GM21367 (cell line): ENCODE data around the gene RTEL1.
"Not testable (repeated sequence)": the region's sequence is repeated elsewhere in the genome, so short reads cannot be mapped to it uniquely, and the experiment has no call there.

Source experiments
- ATAC-seq: cut with Tn5 transposase; IDR thresholded peaks from one replicate; pipeline ENCODE4 v1.9.1; 2021; ENCODE audit not compliant: unreplicated experiment

The RTEL1 gene

GRCh38 chr20:63648895-63649589 lies 9.1 kb upstream of the RTEL1 start:
- ATAC-seq = no peak

GRCh38 chr20:63650486-63650885 lies 7.6 kb upstream of the RTEL1 start:
- not testable (repeated sequence) for ATAC-seq

DNA sequence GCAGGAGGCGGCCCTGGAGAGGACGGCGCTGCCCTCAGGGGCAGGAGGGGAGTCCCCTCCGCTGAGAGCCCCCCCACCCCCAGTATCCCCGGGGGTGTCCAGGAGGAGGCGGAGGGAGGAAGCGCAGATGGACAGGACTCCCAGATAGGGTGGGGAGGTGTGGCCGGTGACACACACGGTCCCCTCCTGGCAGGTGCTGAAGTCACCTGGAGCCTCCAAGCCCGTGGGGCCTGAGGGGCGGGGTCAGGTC lies 6.2 kb upstream of the RTEL1 start:
- no peak for ATAC-seq

DNA sequence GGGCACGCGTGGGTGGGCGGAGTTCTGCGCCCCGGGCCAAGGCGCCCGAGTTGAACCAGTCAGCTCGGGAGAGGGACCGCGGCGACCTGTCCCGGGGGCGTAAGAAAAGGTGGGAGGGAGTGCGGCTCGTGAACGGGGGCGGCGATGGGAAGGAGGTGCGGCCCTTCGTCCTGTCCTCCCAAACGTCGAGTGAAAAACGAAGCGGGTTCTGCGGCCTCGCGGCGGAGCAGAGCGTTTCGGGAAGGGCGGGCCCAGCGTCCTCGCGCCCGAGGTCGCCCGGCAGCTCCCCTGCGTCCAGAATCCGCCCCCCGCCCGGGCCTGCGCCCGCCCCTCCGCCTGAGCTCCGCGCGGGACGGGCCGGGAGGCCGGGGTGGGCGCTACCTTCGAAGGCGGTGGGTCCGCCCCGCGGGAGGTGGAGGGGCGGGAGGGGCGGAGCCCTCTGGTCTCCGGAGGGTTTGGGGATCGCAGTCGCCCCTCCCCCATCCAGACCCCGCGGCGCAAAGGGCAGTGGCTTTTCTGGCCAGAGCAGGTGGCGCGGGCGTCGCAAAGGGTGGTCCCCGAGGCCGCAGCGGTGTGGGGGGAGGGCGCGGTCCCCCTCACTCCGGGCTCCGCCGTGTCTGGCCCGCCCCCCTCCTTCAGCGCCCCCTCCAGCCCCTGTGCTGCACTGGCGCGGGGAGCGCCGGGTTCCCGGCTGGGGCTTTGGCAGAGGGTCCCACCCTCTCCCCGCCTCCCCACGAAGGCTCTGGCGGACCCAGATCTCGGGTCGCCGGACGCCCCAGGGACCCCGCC lies 5.7 kb upstream of the RTEL1 start:
- no peak for ATAC-seq

DNA sequence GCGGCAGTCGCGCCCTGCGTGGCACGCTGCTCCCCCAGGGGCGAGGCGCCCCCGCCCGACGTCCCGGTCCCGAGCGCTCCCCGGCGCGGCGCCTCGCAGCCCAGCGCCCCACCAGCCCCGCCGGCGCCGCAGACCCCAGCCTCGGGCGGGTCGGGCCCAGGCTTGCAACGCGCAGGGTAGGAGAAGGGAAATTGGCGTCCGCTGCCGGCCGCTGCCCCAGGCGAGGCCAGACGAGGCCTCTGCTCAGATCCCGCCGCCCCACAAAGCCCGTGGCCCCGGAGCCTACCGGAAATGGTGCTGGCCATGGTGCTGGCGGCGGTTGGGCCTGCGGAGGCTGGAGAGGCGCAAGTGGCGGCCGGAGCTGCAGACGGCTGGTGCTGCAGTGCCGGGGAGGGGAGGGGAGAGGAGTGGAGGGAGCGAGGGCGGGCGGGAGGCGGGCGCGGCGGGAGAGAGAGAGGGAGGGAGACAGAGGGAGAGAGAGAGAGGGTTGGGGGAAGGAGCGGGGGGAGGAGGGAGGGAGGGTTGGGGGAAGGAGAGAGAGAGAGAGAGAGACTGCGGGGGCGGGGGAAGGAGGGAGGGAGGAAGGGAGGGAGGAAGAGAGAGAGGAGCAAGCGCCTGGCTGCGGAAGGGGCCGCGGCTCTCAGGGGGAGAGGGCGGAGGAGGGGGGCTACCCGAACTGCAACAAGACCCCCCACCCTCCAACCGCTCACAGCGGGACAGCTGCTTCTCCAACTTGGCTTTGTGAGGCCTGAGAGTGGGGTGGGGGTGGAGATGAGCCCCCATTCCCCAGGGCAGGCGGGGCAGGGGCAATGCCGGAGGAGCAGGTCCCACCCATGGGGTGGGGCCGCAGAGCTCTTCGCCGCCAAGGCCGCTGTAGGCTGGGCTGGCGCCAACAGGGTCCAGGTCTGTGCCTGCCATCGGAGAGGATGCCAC lies 4.8 kb upstream of the RTEL1 start, which contains the start of gene STMN3:
TSS of gene STMN3 (minus strand) at position 384 of the 933 bp plus-strand sequence. CDS start at position 305, 79 bp downstream.
- ATAC-seq = no peak

- ATAC-seq = no peak
Observed at GRCh38 chr20:63653974-63654668, 4.0 kb upstream of the RTEL1 start.

- no peak for ATAC-seq
Observed at GRCh38 chr20:63655249-63655648, 2.9 kb upstream of the RTEL1 start.

GRCh38 chr20:63656451-63656850 lies 1.7 kb upstream of the RTEL1 start:
- ATAC-seq = no peak

GRCh38 chr20:63657260-63657936 lies 714 bp upstream of the RTEL1 start:
- no peak for ATAC-seq

- ATAC-seq = no peak
Observed at GRCh38 chr20:63658749-63659187, 656 bp downstream of the RTEL1 start.

DNA sequence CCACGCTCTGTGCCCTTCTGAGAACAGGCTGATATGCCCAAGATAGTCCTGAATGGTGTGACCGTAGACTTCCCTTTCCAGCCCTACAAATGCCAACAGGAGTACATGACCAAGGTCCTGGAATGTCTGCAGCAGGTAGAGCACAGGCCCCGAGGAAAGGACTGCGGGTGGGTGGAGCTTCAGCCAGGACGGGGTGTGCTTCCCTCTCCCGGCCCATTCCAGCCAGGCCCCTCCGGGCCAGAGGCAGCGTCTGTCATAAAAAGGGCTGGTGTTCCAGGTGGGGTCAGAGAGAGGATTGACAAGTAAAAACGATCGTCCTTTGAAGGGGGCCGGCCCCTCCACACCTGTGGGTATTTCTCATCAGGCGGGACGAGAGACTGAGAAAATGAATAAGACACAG lies 1.3 kb downstream of the RTEL1 start:
- no peak for ATAC-seq

GRCh38 chr20:63660174-63660573 lies 2.1 kb downstream of the RTEL1 start:
- not testable (repeated sequence) for ATAC-seq

DNA sequence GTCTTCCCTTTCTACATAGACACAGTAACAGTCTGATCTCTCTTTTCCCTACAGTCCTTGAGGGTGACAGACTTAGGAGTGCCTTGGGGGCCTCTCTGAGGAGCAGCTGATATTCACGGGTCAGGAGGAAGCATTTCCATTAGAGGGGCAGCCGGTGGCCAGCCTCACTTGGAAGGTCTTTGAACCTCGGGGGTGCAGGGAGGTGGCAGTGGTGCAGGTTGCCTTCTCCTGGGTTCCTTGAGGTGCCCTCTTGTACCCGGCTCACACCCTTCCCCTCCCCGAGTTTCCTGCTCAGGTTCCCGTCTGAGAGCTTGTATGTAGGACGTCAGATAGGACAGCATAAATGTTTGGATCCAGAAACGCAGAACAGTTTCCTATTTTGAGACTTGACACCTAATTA lies 2.5 kb downstream of the RTEL1 start:
- ATAC-seq = no peak

DNA sequence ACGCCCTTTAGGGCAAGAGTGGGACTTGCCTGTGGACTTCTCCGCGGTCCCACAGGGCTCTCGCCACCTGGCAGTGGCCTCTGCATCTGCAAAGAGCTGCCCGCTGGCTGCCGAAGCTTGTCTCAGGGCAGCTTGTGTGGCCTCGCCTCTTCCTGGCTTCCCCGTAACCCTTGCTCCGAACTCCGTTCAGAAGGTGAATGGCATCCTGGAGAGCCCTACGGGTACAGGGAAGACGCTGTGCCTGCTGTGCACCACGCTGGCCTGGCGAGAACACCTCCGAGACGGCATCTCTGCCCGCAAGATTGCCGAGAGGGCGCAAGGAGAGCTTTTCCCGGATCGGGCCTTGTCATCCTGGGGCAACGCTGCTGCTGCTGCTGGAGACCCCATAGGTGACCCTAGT lies 3.0 kb downstream of the RTEL1 start:
- ATAC-seq = no peak

- no peak for ATAC-seq
Observed at GRCh38 chr20:63661959-63662812, 4.1 kb downstream of the RTEL1 start.

GRCh38 chr20:63662813-63663189 lies 4.7 kb downstream of the RTEL1 start:
- ATAC-seq = no peak

DNA sequence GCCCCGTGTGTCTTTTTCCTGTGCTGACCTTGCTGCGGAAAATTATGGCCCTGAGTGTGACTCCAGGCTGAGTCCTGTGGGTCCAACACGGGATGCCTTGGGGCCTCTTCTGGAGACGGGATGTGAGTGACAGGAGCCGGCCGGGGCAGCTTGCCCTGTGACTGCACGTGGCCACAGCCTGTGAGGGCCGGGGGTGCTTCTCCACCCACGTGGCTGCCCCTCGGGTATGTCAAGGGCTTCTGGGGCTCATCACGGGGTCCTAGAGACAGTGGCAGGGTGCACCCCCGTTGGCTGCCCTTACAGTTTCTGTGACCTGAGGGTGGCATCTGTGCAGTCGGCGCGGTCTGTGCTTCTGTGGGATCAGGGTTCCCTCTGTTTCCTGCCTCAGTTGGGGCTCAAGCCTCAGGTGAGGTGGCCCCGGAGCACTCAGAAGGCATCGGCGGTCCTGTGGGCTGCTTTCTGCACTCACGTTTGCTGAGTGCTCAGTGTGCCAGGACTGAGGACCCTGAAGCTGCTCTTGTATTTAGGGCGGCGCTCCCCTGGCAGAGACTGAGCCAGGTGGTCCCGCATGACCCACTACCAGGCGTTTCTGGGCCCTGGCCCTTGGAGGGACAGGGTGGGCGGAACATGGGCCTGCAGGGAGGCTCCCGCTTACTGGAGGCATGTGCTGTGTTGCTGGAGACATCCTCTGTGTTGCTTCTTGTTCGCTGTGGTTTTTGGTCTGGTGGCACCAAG lies 5.4 kb downstream of the RTEL1 start:
- no peak for ATAC-seq

GRCh38 chr20:63664143-63664851 lies 6.2 kb downstream of the RTEL1 start:
- ATAC-seq = no peak
